Brain microvascular endothelial cell (primary cell): ENCODE measurements around the gene NFRKB.
"Not testable (repeated sequence)": the region's sequence is repeated elsewhere in the genome, so short reads cannot be mapped to it uniquely, and the experiment has no call there.

ENCODE experiments used
- DNase-seq: peaks from one replicate; pipeline ENCODE4 v3.0.0-alpha.2; 2020
- H3K27ac ChIP-seq: fragments of 250-450 bp; sonication (Bioruptor Pico); 2 replicates; pipeline ENCODE4 v1.5.1; 2020; ENCODE audit warnings: mild to moderate bottlenecking, moderate library complexity
- H3K27me3 ChIP-seq: fragments of 250-450 bp; sonication (Bioruptor Pico); replicated peaks from 2 replicates; pipeline ENCODE4 v1.5.1; 2020; ENCODE audit warnings: mild to moderate bottlenecking
- H3K36me3 ChIP-seq: fragments of 250-450 bp; sonication (Bioruptor Pico); replicated peaks from 2 replicates; pipeline ENCODE4 v1.5.1; 2020; ENCODE audit warnings: mild to moderate bottlenecking
- H3K4me3 ChIP-seq: 2 replicates; pipeline ENCODE4 v1.5.1; 2011; ENCODE audit warnings: low read depth, mild to moderate bottlenecking, control low read depth, low read length, moderate library complexity
- in situ Hi-C: cut with HindIII; loops from 2 replicates; pipeline ENCODE4 v1.10.0; 2017; ENCODE audit warnings: low sequenced_read_pairs, low pct_ligation_motif_present
- TF ChIP-seq, protein P1 (sequence below): IDR thresholded peaks from 2 replicates; pipeline ENCODE4 v1.5.1; 2011; ENCODE audit warnings: low read depth, mild to moderate bottlenecking, moderate library complexity, low read length, control low read depth, inconsistent platforms; ENCODE audit errors: missing control alignments

The NFRKB gene

DNA sequence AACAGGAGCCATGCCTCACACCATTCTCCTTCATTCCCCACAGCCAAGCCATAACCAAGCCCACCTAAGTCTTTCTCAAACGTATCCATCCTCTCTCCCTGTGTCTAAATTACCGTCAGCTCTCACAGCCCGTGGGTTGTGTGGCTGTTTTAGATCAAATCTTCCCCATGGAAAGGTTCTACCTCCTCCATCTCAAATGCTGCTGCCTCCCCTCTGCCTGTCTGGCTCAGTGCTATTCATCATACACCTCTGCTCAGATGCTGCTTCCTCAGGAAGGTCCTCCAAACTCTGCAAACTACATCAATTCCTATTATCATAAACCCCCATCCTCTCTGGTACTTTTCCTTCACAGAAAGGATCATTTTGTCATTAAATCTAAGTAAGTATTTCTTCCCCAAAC lies 15.1 kb downstream of the NFRKB start:
- TF ChIP-seq, protein P1, sequence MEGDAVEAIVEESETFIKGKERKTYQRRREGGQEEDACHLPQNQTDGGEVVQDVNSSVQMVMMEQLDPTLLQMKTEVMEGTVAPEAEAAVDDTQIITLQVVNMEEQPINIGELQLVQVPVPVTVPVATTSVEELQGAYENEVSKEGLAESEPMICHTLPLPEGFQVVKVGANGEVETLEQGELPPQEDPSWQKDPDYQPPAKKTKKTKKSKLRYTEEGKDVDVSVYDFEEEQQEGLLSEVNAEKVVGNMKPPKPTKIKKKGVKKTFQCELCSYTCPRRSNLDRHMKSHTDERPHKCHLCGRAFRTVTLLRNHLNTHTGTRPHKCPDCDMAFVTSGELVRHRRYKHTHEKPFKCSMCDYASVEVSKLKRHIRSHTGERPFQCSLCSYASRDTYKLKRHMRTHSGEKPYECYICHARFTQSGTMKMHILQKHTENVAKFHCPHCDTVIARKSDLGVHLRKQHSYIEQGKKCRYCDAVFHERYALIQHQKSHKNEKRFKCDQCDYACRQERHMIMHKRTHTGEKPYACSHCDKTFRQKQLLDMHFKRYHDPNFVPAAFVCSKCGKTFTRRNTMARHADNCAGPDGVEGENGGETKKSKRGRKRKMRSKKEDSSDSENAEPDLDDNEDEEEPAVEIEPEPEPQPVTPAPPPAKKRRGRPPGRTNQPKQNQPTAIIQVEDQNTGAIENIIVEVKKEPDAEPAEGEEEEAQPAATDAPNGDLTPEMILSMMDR: no peak
- no peak for DNase-seq
- Histone ChIP-seq H3K4me3 (no peak overlapping the region), H3K27ac (no peak overlapping the region), H3K36me3 (peaks cover 67% of the 10 kb centered on the region), H3K27me3 (no peaks in the 10 kb centered on the region)
- in situ Hi-C loops: no loop called here

DNA sequence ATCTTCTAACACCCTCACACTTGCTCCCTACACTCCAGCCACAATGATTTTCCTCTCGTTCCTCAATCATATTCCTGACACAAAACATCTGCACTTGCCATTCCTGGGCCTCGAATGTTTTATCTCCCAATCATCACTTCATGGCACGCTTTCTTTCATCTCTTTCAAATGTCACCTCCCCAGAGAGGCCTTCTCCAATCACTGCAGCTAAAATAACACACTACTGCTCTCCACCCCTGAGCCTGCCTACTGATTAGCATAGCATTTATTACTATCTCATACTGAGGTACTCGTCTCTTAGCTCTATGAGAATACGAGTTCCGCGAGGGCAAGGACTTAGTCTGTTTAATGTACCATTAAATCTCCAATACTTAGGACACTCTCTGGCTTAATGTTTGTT lies 23.5 kb downstream of the NFRKB start:
- H3K4me3 ChIP-seq: no peak overlapping the region
- no peaks in the 10 kb centered on the region for H3K27me3 ChIP-seq
- TF ChIP-seq, protein P1: no peak
- H3K27ac ChIP-seq: no peak overlapping the region
- in situ Hi-C loops: no loop called here
- peaks cover 71% of the 10 kb centered on the region for H3K36me3 ChIP-seq
- no peak for DNase-seq

DNA sequence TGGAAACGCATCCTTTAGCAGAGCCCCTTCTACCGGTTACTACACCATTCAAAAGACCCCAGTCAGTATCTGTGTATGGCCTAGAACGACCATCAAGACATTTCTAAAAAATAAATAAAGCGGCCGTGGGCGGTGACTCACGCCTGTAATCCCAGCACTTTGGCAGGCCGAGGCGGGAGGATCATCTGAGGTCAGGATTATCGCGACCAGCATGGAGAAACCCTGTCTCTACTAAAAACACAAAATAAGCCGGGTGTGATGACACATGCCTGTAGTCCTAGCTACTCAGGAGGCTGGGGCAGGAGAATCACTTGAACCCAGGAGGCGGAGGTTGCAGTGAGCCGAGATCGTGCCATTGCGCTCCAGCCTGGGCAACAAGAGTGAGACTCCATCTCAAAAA lies 26.8 kb downstream of the NFRKB start:
- H3K27ac ChIP-seq, H3K27me3 ChIP-seq, H3K4me3 ChIP-seq, in situ Hi-C loops: not testable (repeated sequence)
- DNase-seq: peak; percentile 12
- H3K36me3 ChIP-seq: peaks cover 59% of the 10 kb centered on the region

DNA sequence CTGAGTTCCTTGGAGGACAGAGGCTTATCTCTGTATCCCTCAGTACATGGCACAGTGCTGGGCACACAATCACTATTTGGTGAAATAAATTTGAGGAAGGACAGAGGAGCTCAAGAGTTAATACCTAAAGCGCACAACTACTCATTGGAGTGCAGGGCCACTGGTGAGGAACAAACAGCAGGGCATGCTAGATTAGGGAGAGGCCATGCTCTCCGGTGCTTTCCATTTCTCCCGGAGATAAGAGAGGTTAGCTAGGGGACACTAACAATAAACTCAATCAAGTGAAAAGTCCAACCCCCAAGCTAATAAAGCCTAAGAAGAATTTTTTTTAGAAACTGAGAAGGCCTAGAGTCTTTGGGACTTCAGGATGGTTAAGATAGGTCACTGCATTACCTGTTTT lies 29.1 kb downstream of the NFRKB start:
- H3K36me3 ChIP-seq: peaks cover 39% of the 10 kb centered on the region
- in situ Hi-C loops: no loop called here
- no peak overlapping the region for H3K27ac ChIP-seq
- TF ChIP-seq, protein P1: no peak
- no peaks in the 10 kb centered on the region for H3K27me3 ChIP-seq
- no peak overlapping the region for H3K4me3 ChIP-seq
- no peak for DNase-seq

DNA sequence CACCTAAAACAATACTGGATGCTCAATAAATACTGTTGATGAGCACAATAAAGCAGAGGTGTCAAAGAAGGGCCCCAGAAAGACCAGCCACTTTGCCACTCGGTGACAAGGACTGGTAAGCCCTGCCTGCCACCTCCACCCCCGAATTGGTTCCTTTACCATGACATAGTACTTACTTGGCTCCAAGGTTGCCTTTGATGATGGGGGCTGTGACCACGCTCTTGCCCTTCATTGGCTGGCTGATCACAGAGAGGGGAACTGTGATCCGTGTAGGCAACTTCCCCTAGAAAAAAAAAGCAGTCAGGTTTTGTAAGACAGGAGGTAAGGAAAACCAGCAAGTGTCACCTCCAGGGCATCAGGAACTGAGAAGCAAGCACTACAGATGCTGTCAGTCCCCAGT lies 29.7 kb downstream of the NFRKB start:
- DNase-seq: no peak
- Histone ChIP-seq H3K4me3 (no peak overlapping the region), H3K27ac (no peak overlapping the region), H3K27me3 (no peaks in the 10 kb centered on the region), H3K36me3 (peaks cover 37% of the 10 kb centered on the region)
- TF ChIP-seq, protein P1: no peak
- in situ Hi-C loops: no loop called here

DNA sequence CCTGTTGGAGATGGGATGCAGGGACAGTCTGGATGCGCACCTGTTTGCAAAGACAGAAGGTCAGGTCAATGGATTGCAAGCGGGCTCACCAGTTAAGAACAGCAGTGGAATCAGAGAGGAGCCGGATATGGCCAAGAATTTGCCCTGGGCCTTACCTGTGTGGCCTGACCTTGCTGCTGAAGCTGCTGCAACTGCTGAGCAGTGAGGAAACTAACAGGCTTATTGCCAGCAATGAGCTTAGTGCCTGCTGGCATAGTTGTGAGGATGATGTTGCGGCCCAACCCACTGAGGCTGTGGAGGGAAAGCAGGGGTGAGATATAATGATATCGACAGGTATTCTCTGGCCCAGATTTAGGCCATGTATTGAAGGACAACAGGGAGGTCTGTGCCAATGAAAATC lies 30.6 kb downstream of the NFRKB start:
- no peak for DNase-seq
- Histone ChIP-seq H3K36me3 (peaks cover 30% of the 10 kb centered on the region), H3K27me3 (no peaks in the 10 kb centered on the region), H3K27ac (no peak overlapping the region), H3K4me3 (no peak overlapping the region)
- TF ChIP-seq, protein P1: no peak
- in situ Hi-C loops: no loop called here
